Colonic mucosa (tissue), 4 donors: Measurements from ENCODE around the gene GNAQ. TPM values are rescaled to one million over a fixed set of nuclear protein-coding genes. Genes with fewer than 3 reads are reported as not detected.

Experiments used
- DNase-seq: peaks from one replicate; pipeline ENCODE4 v3.0.0-alpha.2; 2020
- H3K27ac ChIP-seq: fragments of 200-600 bp; one replicate; pipeline ENCODE4 v1.8.0; 2021
- H3K27me3 ChIP-seq: fragments of 200-600 bp; one replicate; pipeline ENCODE4 v1.8.0; 2021
- H3K36me3 ChIP-seq: fragments of 200-600 bp; one replicate; pipeline ENCODE4 v1.8.0; 2021
- H3K4me1 ChIP-seq: fragments of 200-600 bp; one replicate; pipeline ENCODE4 v1.8.0; 2021; ENCODE audit warnings: mild to moderate bottlenecking
- H3K4me3 ChIP-seq: fragments of 200-600 bp; one replicate; pipeline ENCODE4 v1.8.0; 2021
- H3K9ac ChIP-seq, 2 donors: one replicate each; pipeline ENCODE4 v1.7.0; 2013; ENCODE audit warnings: control low read depth in 2 of 2, low read depth in 2 of 2, low read length in 2 of 2
- H3K9me3 ChIP-seq: fragments of 200-600 bp; one replicate; pipeline ENCODE4 v1.8.0; 2021
- CTCF ChIP-seq: fragments of 200-600 bp; IDR thresholded peaks from one replicate; pipeline ENCODE4 v1.8.0; 2022; ENCODE audit warnings: antibody characterized with exemption, mild to moderate bottlenecking
- intact Hi-C: fragments of 100-400 bp; cut with DNase I; formaldehyde crosslinking; loops from one replicate; pipeline ENCODE4 v1.14.1; 2022
- total RNA-seq, 2 donors: library from RNA; stranded (reverse); fragmentation: NEBNext Ultra II Directional in 1 of 2; extraction: Animal tissue kit (Norgen Biotek cat#: 25700) in 1 of 2; gene quantifications; one replicate each; pipeline ENCODE4 v1.2.1, GENCODE V29; 2021
- donor health status: healthy.
- donor health status: DM: no; HTN: no; CAD: no.
- donor health status: DM: no; HTN: no; CAD: no.

Gene GNAQ
- total RNA-seq, 2 donors from 2014 or later = 75.6 to 105 TPM

- Histone ChIP-seq H3K36me3 (no peaks in the 10 kb centered on the region), H3K27me3 (no peaks in the 10 kb centered on the region), H3K4me3 (no peak overlapping the region), H3K27ac (no peak overlapping the region), H3K4me1 (peaks cover 8% of the 10 kb centered on the region), H3K9ac (no peak overlapping the region), H3K9me3 (no peaks in the 10 kb centered on the region)
- no peak for TF ChIP-seq CTCF
- no peak for DNase-seq
- intact Hi-C loops = loop anchor here (10.0 kb wide), 1 partner anchor 192 kb away; the partner anchor contains the start of gene GNAQ
Observed at GRCh38 chr9:77843076-77843870, 188.3 kb downstream of the GNAQ start.

- H3K27me3 ChIP-seq = no peaks in the 10 kb centered on the region
- no peak overlapping the region for H3K27ac ChIP-seq
- DNase-seq = no peak
- H3K36me3 ChIP-seq = no peaks in the 10 kb centered on the region
- no peak for TF ChIP-seq CTCF
- no peak overlapping the region for H3K9ac ChIP-seq
- H3K9me3 ChIP-seq = no peaks in the 10 kb centered on the region
- H3K4me3 ChIP-seq = no peak overlapping the region
- intact Hi-C loops = loop anchor here (10.0 kb wide), 1 partner anchor 193 kb away; the partner anchor contains the start of gene GNAQ
- peaks cover 8% of the 10 kb centered on the region for H3K4me1 ChIP-seq
Observed at GRCh38 chr9:77841739-77842386, 189.7 kb downstream of the GNAQ start.

GRCh38 chr9:77839459-77840140 is 192.0 kb downstream of the GNAQ start:
- no peak for TF ChIP-seq CTCF
- H3K4me1 ChIP-seq = peaks cover 14% of the 10 kb centered on the region
- H3K9me3 ChIP-seq = no peaks in the 10 kb centered on the region
- H3K27me3 ChIP-seq = no peaks in the 10 kb centered on the region
- H3K36me3 ChIP-seq = no peaks in the 10 kb centered on the region
- no peak overlapping the region for H3K4me3 ChIP-seq
- H3K27ac ChIP-seq = peak overlapping the region; percentile 29
- H3K9ac ChIP-seq = no peak overlapping the region
- intact Hi-C loops = loop anchor here (10.0 kb wide), 1 partner anchor 195 kb away; the partner anchor contains the start of gene GNAQ
- DNase-seq = no peak

GRCh38 chr9:77838986-77839385 is 192.6 kb downstream of the GNAQ start:
- no peak for DNase-seq
- H3K27me3 ChIP-seq = no peaks in the 10 kb centered on the region
- no peaks in the 10 kb centered on the region for H3K9me3 ChIP-seq
- H3K9ac ChIP-seq = no peak overlapping the region
- peaks cover 19% of the 10 kb centered on the region for H3K4me1 ChIP-seq
- H3K27ac ChIP-seq = peak overlapping the region; percentile 29
- H3K4me3 ChIP-seq = no peak overlapping the region
- TF ChIP-seq CTCF = no peak
- no peaks in the 10 kb centered on the region for H3K36me3 ChIP-seq
- intact Hi-C loops = no loop called here

GRCh38 chr9:77834898-77835488 is 196.6 kb downstream of the GNAQ start:
- H3K4me3 ChIP-seq = no peak overlapping the region
- no peak for TF ChIP-seq CTCF
- no peaks in the 10 kb centered on the region for H3K9me3 ChIP-seq
- no peaks in the 10 kb centered on the region for H3K36me3 ChIP-seq
- no peaks in the 10 kb centered on the region for H3K27me3 ChIP-seq
- peaks cover 22% of the 10 kb centered on the region for H3K4me1 ChIP-seq
- H3K9ac ChIP-seq = no peak overlapping the region
- intact Hi-C loops = no loop called here
- no peak overlapping the region for H3K27ac ChIP-seq
- peak; percentile 63 for DNase-seq
